ENCODE results near the gene EPS8L1.

Gene EPS8L1

DNA sequence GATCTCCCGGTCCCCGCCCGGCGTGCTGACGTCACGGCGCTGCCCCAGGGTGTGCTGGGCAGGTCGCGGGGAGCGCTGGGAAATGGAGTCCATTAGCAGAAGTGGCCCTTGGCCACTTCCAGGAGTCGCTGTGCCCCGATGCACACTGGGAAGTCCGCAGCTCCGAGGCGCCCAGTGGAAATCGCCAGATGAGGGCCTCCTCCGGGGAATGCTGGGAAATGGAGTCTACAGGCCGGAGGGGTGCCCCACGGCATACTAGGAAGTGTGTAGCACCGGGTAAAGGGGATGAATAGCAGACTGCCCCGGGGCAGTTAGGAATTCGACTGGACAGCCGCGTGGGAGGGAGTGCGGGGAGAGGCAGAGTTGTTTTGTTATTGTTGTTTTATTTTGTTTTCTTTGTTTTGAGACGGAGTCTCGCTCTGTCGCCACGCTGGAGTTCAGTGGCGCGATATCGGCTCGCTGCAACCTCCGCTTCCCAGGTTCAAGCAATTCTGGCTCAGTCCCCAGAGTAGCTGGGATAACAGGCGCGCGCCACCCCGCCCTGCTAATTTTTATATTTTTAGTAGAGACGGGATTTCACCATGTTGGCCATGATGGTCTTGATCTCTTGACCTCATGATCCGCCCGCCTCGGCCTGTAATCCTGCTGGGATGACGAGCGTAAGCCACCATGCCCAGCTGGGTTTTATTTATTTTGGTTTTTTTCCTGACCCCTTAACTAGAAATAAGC, 42.2 kb downstream of the EPS8L1 start:
- peak; percentile 97 for DNase-seq

DNA sequence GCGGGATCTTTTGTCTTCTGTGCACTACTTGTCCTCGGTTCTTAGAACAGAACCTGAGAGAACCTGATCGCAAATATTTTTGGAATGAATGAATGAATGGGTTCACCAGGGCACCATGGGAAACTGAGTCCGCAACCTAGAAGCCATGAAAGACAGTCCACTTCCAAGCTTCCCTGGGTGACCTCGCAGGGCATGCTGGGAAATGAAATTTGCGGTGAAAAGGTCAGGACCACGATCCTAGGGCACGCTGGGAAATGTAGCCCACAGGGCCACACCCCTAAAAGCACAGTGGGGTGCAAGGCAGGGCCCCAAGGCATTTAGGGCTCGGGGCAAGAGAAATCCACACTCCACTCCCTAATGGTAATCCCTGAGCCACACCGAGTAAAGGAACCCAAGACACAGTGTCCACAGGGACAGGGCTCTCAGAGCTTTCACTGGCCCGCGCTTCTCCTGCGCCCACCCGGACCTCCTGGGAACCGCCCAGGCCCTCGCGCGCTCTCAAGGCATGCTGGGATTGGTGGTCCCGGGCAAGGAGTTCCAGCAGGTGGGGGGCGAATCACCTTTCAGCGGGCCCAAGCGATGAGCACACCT, 42.8 kb downstream of the EPS8L1 start:
- DNase-seq = peak; percentile 23

DNA sequence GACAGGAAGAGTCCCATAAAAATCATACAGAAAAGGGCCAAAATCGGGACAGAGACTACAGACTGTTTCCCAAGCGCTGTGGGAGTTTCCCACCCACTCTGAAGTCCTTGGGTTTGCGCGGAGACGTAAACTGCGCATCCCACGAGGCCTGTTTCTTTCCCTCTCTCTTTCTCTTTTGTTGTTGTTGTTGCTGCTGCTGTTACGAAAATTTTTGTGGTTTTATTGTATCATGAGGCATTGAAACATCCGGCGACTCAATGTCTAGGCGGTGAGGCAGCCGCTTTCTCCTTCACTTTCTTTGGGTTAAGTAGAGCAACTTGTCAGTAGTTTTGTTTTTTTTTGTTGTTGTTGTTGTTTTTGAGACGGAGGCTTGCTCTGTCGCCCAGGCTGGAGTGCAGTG, 43.4 kb downstream of the EPS8L1 start:
- DNase-seq = no peak

DNA sequence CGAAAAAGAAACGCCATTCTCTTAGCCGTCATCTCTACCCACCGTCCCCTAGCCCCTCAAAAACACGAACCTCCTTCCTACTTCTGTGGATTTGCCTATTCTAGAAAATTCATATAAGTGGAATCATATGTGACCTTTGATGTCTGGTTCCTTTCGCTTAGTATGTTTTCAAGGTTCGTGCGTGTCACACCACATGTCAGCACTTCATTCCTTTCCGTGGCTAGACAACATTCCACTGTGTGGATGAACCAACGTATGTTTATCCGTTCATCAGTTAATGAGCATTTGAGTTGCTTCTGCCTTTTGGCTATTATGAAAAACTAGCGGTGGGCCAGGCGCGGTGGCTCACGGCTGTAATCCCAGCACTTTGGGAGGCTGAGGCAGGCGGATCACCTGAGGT, 55.8 kb downstream of the EPS8L1 start:
- no peak for DNase-seq

DNA sequence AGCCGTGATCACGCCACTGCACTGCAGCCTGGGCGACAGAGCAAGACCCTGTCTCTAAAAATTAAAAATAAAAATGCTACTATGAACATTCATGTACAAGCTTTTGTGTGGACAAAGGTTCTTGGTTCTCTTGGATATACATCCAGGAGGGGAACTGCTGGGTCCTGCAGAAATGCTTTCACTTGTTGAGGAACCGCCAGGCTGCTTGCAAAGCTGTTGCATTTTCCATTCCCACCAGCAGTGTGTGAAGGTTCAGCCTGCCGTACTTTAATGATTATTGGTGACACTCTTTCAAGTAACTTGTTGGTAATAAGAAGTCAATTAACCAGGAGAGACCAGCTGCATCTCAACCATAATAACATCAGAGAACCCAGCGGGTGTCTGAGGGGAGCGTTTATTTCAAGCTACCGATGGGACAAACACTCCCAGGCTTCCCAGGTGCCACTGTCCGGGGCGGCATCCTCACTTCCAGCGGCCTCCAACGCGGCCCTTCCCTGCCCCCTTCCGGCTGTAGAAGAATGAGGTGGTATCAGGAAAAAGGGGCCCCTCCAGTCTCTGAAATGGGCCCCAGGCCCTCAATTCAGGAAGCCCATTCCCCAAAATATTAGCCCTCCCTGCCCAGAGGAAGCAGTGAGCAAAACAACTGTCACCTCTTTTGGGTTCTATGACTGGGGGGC, 56.9 kb downstream of the EPS8L1 start:
- DNase-seq = no peak

DNA sequence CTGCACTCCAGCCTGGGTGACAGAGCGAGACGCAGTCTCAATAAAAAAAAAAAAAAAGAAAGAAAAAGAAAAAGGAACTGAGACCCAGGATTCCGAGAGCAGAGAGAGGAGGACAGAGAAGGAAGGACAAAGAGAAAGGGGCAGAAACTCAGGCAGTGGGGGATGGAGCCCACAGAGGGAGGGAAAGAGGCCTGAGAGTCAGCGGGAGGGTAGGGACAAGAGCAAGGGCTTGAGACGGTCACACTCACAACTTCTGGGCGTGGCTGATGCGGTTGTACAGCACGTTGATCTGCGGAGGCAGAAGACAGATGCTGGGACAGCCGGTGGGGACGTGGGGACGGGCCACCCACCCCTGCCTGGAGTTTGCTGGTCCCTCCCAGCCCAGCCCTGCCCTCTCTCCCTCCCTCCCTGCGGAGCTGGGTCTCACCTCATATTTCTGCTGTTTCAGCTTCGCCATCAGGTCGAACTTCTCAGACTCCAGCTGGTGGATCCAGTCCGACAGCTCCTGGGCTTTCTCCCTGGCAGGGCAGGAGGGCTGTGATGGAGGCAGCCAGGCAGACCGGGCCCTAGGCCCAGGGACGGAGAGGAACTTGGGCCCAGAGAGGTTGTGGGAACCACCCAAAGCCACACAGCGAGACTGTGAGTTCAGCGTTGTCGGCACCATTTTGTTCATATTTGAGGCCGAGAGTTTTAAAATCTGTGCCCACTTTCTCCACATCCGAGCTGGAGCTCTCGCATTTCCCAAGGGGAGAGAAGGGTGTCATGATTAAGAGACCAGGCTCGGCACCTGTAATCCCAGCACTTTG, 58.2 kb downstream of the EPS8L1 start:
- no peak for DNase-seq

DNA sequence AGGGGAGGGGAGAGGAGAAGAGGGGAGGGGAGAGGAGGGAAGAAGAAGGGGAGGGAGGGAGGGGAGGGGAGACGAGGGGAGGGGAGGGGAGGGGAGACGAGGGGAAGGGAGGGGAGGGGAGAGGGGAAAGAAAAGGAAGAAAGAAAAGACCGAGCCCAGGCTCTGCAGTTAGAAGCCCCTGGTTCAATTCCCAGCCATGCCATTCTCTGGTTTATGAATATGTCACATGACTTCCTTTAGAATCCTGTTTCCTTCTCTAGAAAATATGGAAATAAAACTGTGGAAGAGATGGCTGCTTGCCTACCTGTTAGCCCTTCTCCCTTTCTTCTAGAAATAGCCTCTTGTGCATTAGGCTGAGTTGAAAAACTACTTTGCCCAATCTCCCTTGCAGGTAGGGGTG, 59.1 kb downstream of the EPS8L1 start:
- DNase-seq = no peak

DNA sequence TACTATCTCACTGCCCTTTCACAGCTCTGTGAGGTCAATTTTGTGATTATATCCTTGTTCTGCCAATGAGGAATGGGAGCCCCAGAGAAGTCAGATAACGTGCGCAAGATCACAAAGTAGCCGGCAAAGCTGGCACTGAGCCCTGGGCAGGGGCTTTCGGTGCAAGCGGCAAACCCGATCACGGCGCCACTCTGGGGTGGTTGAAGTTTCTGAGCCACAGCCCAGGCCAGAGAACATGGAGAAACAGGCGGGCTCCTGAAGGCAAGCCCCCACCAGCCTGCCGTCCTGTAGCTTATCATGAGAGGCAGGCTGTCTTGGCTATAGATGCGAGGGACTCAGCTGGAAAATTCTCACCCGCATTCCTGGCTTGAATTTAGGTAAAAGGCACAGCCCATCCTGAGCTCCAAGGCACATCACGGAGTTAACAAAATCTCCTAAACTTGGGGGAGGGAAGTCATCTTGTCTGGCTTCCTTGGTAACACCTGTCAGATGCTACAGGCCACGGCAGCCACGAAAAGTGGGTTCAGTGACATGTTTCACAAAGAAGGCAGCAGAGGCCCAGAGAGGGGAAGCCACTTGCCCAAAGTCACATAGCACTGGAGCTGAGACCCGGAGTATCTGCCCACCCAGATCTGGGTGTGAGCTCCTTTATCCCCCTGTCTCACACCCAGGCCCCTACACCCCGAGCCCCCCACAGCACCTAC, 60.9 kb downstream of the EPS8L1 start:
- DNase-seq = no peak
